Lower lobe of right lung (tissue), 2 donors: ENCODE data around the gene RIC1. TPM values are rescaled to one million over a fixed set of nuclear protein-coding genes. Genes with fewer than 3 reads are reported as not detected.

ENCODE experiments used
- ATAC-seq, 2 donors: fragments of 200-7000 bp; cut with Tn5 transposase; one replicate each; pipeline ENCODE4 v1.9.1; 2020 to 2022; ENCODE audit warnings: mild to moderate bottlenecking in 2 of 2, moderate library complexity in 2 of 2
- DNase-seq: peaks from one replicate; pipeline ENCODE4 v3.0.0-alpha.2; 2020
- H3K27ac ChIP-seq: fragments of 200-600 bp; one replicate; pipeline ENCODE4 v1.8.0; 2022
- H3K27me3 ChIP-seq: fragments of 200-600 bp; one replicate; pipeline ENCODE4 v1.8.0; 2022; ENCODE audit warnings: low read depth
- H3K36me3 ChIP-seq: fragments of 200-600 bp; one replicate; pipeline ENCODE4 v1.8.0; 2022; ENCODE audit warnings: mild to moderate bottlenecking
- H3K4me1 ChIP-seq: fragments of 200-600 bp; one replicate; pipeline ENCODE4 v1.8.0; 2022
- H3K4me3 ChIP-seq: fragments of 200-600 bp; one replicate; pipeline ENCODE4 v1.8.0; 2022; ENCODE audit warnings: mild to moderate bottlenecking
- H3K9me3 ChIP-seq: fragments of 200-600 bp; one replicate; pipeline ENCODE4 v1.8.0; 2022
- CTCF ChIP-seq: fragments of 200-600 bp; IDR thresholded peaks from one replicate; pipeline ENCODE4 v1.8.0; 2022; ENCODE audit warnings: antibody characterized with exemption, mild to moderate bottlenecking
- intact Hi-C: fragments of 100-400 bp; cut with DNase I; formaldehyde crosslinking; loops from one replicate; pipeline ENCODE4 v1.11.0; 2022
- total RNA-seq: library from RNA; stranded (reverse); fragmentation: NEBNext Ultra II Directional; extraction: Animal tissue kit (Norgen Biotek cat#: 25700); gene quantifications from one replicate; pipeline ENCODE4 v1.2.1, GENCODE V29; 2021
- donor health status: DM: no; HTN: yes; CAD: no; lungs with severe emphysema.

RIC1 gene
- total RNA-seq, 1 donor from 2014 or later = 20.5 TPM

- Histone ChIP-seq H3K27ac (no peak overlapping the region), H3K9me3 (no peaks in the 10 kb centered on the region), H3K4me3 (no peak overlapping the region), H3K4me1 (no peaks in the 10 kb centered on the region), H3K27me3 (no peaks in the 10 kb centered on the region), H3K36me3 (peaks cover 36% of the 10 kb centered on the region)
- no peak for DNase-seq
- ATAC-seq = no peak
- no peak for TF ChIP-seq CTCF
- intact Hi-C loops = no loop called here
Measured at GRCh38 chr9:5815461-5815860, 186.6 kb downstream of the RIC1 start.

DNA sequence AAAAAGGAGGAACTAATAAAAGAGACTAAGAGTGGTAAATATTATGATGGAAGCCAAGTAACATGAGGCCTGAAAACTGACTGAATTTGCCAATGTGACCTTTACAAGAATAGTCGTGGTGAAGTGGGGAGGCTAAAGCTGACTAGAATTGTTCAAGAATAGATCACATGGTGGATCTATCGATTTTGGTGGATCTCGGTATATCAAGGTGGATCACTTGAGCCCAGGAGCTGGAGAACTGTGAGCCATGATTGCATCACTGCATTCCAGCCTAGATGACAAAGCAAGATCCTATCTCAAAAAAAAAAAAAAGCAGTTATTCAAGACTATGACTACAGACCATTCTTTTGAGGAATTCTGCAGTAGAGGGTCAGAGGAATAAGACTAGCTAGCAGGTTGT lies 189.0 kb downstream of the RIC1 start:
- Histone ChIP-seq H3K27me3 (no peaks in the 10 kb centered on the region), H3K36me3 (peaks cover 30% of the 10 kb centered on the region), H3K4me1 (no peaks in the 10 kb centered on the region), H3K9me3 (no peaks in the 10 kb centered on the region), H3K4me3 (no peak overlapping the region), H3K27ac (no peak overlapping the region)
- no peak for ATAC-seq
- intact Hi-C loops = no loop called here
- no peak for DNase-seq
- no peak for TF ChIP-seq CTCF

- H3K36me3 ChIP-seq = peaks cover 33% of the 10 kb centered on the region
- ATAC-seq (no peak), DNase-seq (no peak)
- intact Hi-C loops = no loop called here
- H3K9me3 ChIP-seq = no peaks in the 10 kb centered on the region
- no peak for TF ChIP-seq CTCF
- no peaks in the 10 kb centered on the region for H3K4me1 ChIP-seq
- no peak overlapping the region for H3K4me3 ChIP-seq
- H3K27ac ChIP-seq = no peak overlapping the region
- H3K27me3 ChIP-seq = no peaks in the 10 kb centered on the region
Measured at GRCh38 chr9:5818424-5819142, 189.7 kb downstream of the RIC1 start.

DNA sequence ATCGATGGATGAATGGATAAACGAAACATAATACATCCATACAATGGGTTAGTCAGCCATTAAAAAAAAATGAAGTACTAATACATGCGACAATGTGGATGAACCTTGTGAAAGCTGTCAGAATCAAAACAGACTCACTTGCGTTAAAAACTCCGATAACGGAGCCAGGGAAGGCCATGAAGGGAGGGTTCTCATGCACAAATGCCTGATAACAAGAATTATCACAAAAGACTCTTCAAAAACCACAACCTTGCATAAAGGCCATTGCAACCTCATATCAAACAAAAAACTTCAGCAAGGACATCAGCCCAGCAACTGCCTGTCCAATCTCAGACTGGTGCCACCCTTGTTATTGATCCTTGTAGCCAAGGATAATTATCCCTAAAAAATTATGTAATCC lies 190.3 kb downstream of the RIC1 start:
- Histone ChIP-seq H3K36me3 (peaks cover 34% of the 10 kb centered on the region), H3K4me1 (no peaks in the 10 kb centered on the region), H3K27ac (no peak overlapping the region), H3K4me3 (no peak overlapping the region), H3K9me3 (no peaks in the 10 kb centered on the region), H3K27me3 (no peaks in the 10 kb centered on the region)
- no peak for TF ChIP-seq CTCF
- ATAC-seq = no peak
- intact Hi-C loops = no loop called here
- no peak for DNase-seq

DNA sequence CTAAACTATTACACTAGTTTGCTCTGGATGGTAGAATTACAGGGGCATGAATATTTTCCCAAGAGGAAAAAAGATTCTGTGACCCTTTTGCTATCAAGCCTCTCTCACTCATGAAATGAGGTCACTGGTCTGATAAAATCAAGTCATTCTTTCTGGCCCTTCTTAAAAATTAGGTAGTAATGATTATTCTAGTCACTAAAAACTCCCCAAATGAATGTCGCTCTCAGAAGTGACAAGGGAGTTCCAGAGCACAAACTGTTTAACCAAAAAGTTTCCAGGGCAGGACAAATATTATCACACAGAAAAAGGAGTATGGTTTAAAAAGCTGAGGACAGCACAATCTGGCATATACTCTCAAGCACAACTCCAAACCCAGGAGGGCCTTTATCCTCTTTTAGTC lies 191.5 kb downstream of the RIC1 start:
- TF ChIP-seq CTCF = no peak
- peaks cover 42% of the 10 kb centered on the region for H3K36me3 ChIP-seq
- no peaks in the 10 kb centered on the region for H3K4me1 ChIP-seq
- no peak overlapping the region for H3K27ac ChIP-seq
- no peaks in the 10 kb centered on the region for H3K9me3 ChIP-seq
- H3K27me3 ChIP-seq = no peaks in the 10 kb centered on the region
- DNase-seq = no peak
- no peak for ATAC-seq
- intact Hi-C loops = no loop called here
- H3K4me3 ChIP-seq = no peak overlapping the region
